GM19397 (cell line): ENCODE data around the gene MAGT1.
"Not testable (repeated sequence)": the region's sequence is repeated elsewhere in the genome, so short reads cannot be mapped to it uniquely, and the experiment has no call there.

ENCODE experiments used
- ATAC-seq: cut with Tn5 transposase; IDR thresholded peaks from one replicate; pipeline ENCODE4 v1.9.1; 2021; ENCODE audit warnings: mild to moderate bottlenecking, moderate library complexity; ENCODE audit not compliant: unreplicated experiment

MAGT1 gene

GRCh38 chrX:77875372-77875771 lies 19.9 kb downstream of the MAGT1 start:
- ATAC-seq = no peak

- ATAC-seq = not testable (repeated sequence)
Observed at GRCh38 chrX:77831544-77831943, 63.7 kb downstream of the MAGT1 start.

- not testable (repeated sequence) for ATAC-seq
Observed at GRCh38 chrX:77821989-77822388, 73.2 kb downstream of the MAGT1 start.

- ATAC-seq = no peak
Observed at GRCh38 chrX:77820091-77820727, 75.0 kb downstream of the MAGT1 start.

GRCh38 chrX:77814210-77814609 lies 81.0 kb downstream of the MAGT1 start:
- ATAC-seq = no peak

GRCh38 chrX:77802201-77802600 lies 93.0 kb downstream of the MAGT1 start:
- no peak for ATAC-seq

DNA sequence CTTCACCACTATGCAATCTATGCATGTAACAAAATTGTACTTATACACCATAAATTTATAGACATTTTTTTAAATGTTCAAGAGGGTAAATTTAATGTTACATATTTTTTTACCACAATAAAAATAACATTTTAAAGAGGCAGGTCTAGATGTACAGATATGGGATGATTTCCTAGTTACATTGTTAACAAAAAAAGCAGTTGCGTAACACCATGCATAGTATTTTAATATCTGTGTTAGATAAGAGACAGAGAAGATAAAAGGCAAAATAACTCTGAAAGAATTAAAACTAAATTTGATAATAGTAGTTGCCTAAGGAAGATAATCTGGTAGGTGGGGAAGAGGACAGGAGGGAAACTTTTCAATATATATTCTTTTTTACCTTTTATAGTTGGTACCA lies 100.1 kb downstream of the MAGT1 start:
- ATAC-seq = no peak

DNA sequence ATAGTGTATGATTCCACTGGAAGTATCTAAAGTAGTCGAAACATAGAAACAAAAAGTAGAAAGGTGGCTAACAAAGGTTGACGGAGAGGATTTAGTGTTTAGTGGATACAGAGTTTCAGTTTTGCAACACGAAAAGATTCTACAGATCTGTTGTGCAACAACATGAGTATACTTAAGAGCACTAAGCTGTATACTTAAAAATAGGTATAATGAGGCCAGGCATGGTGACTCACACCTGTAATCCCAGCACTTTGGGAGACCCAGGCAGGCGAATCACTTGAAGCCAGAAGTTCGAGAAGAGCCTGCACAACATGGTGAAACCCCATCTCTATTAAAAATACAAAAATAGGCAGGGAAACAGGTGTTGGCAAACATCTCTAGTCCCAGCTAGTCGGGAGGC lies 101.3 kb downstream of the MAGT1 start:
- no peak for ATAC-seq

DNA sequence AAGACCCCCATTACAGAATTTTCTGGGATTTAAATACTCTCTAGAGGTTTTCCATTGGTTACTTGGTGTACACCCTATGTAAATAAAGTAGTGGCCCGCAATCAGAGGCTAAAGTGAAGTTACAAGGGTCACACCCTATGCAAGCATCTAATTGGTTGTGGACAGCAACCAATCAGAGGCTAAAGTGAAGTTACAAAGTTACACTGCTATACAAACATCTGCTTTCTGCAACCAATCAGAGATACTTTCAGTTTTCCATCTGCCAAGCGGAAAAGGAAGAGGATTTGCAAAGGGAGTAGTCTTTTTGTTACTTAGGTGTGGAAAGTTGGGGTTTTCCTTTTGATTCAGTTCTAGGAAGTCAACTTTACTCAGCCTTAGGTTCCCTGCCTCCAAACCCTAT lies 107.2 kb downstream of the MAGT1 start:
- no peak for ATAC-seq

DNA sequence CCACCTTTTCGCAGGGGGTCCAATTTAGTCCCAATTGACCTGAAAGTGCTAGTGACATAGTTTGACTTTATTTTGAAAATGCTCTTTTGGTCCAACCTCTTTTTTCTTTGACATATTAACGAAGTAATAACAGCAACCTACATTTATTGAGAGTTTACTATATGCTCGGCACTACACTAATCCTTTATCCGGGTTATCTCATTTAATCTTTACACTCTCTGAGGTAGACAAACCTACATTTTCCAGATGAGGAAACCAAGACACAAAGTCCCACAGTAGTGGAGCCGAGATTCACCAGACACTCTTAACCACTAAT lies 108.9 kb downstream of the MAGT1 start:
- peak; percentile 4 for ATAC-seq

- ATAC-seq = peak; percentile 91
Observed at GRCh38 chrX:77785486-77786364, 109.5 kb downstream of the MAGT1 start, which contains the start of gene ATRX. TSS of gene ATRX (minus strand) at chrX:77786216. CDS start at chrX:77786001, 215 bp downstream.

- ATAC-seq = no peak
Observed at GRCh38 chrX:77779695-77780094, 115.5 kb downstream of the MAGT1 start.

DNA sequence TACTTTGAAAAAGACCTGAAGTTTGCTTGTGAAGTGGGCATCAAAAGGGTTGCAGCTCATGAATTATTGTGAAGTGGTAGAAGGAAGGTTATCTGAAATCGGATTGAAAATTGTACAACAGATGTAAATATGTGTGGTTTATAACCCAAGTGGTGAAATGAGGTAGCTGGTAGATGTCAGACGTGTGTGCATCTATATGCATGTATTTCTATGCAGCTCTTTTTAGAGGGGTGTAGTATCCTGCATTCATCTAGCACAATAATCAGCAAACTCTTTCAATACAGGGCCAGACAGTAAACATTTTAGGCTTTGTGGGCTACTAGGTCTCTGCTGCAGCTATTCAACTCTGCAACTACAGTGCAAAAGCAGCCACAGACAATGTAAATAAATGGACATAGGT lies 118.6 kb downstream of the MAGT1 start:
- ATAC-seq = no peak
